Measurements from ENCODE around the gene MADD.
"Not testable (repeated sequence)": the region's sequence is repeated elsewhere in the genome, so short reads cannot be mapped to it uniquely, and the experiment has no call there.

MADD gene

DNA sequence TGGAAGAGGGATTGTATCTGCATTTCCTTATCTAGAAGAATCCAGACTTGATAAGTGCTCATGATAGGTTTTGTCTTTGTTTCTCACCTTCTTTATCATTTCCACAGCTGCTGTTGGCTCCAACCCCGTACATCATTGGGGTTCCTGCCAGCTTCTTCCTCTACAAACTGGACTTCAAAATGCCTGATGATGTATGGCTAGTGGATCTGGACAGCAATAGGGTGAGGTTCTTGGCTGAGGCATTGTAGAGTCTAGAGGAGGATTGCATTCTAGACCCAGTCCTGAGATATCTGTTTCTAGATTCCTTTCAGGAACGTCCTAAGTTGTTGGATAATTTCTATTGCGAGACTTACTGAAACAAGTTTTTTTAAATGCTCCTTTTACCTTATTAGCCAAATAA, 8.1 kb downstream of the MADD start:
- DNase-seq: no peak

GRCh38 chr11:47278769-47279168, 8.8 kb downstream of the MADD start:
- DNase-seq: no peak

- no peak for DNase-seq
These were observed 10.2 kb downstream of the MADD start for GRCh38 chr11:47280099-47280498.

- DNase-seq: no peak
These were observed 10.9 kb downstream of the MADD start for GRCh38 chr11:47280860-47281259.

GRCh38 chr11:47282462-47282861, 12.5 kb downstream of the MADD start:
- no peak for DNase-seq

DNA sequence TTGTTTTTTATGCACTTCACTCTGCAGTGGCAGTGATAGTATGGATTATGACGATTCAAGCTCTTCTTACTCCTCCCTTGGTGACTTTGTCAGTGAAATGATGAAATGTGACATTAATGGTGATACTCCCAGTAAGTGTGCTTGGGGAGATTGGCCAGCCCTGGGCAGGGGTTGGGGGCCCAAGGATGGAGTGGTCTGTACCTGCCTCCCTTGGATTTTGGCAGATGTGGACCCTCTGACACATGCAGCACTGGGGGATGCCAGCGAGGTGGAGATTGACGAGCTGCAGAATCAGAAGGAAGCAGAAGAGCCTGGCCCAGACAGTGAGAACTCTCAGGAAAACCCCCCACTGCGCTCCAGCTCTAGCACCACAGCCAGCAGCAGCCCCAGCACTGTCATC, 14.2 kb downstream of the MADD start:
- no peak for DNase-seq

DNA sequence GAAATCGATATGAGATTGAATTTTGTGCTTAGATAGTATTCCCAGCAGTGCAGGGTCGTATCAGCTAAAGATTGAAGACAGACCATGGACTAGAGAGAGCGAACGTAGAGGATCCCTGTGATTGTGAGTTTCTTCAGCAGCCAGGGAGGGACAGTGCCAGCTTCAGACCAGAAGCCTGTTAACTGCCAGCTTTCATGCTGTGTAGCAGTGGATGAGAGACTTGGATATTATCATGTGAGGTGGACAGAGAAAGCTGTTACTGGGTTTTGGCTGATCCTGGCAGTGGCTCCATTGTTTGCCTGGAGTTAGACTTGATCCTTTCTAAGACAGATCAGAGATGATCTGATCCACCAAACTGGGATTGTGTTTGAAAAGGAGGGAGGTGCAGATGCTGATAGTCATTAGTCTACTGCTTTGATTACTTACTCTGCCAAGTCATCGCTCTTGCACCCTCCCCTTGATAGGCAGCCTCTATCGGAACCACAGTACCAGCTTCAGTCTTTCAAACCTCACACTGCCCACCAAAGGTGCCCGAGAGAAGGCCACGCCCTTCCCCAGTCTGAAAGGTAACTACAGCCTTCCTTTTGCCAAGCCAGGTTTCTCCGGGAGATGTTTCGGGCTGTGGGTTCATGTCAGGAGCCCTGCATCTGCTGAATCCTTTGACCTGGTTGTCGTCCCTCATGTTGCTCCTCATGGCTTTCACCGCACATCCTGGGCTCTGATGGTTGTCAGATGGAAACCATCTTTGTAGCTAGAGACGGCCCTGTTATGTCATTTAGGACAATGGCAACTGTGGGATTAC, 16.2 kb downstream of the MADD start:
- DNase-seq: no peak

GRCh38 chr11:47288066-47288465, 18.1 kb downstream of the MADD start:
- no peak for DNase-seq

DNA sequence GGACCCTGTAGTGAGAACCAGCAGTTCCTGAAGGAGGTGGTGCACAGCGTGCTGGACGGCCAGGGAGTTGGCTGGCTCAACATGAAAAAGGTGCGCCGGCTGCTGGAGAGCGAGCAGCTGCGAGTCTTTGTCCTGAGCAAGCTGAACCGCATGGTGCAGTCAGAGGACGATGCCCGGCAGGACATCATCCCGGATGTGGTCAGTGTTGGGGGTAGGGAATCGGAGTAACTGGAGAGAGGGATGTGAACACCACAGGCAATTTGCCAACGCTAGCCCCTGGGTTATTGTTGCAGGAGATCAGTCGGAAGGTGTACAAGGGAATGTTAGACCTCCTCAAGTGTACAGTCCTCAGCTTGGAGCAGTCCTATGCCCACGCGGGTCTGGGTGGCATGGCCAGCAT, 19.9 kb downstream of the MADD start:
- no peak for DNase-seq

GRCh38 chr11:47295385-47295784, 25.5 kb downstream of the MADD start:
- no peak for DNase-seq

DNA sequence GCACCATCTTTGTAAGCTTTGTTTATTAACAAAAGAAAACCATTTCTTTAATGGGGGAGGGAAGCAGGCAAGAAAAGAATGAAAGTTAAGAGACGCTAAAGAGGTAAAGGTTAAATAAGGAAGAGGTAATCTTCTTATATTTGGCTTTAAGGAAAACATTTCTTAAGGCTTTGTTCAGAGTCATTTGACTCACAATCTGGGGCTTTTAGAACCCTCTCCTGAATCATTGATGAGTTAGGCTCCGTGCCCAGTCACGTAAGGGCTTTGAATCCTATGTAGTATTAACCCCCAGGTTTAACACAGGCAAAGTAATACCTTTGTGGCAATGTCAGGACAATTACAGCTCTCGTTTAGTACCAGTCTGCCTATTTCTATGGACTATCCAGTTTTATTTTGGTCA, 26.1 kb downstream of the MADD start:
- no peak for DNase-seq

- DNase-seq: no peak
These were observed 29.1 kb downstream of the MADD start for GRCh38 chr11:47299078-47299477.

DNA sequence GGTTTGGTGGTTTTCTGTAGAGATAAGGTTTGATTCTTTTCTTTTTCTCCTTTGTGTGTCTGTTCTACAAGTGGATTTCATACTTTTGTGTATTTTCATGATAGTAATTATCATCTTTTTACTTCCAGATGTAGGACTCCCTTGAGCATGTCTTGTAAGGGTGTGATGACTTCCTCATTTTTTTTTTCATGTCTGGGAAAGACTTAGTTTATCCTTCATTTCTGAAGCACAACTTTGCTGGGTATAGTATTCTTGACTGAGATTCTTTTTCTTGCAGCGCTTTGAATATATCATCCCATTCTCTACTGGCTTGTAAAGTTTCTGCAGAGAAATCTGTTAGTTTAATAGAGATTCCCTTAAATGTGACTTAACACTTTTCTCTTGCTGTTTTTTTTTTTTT, 32.9 kb downstream of the MADD start:
- DNase-seq: no peak

DNA sequence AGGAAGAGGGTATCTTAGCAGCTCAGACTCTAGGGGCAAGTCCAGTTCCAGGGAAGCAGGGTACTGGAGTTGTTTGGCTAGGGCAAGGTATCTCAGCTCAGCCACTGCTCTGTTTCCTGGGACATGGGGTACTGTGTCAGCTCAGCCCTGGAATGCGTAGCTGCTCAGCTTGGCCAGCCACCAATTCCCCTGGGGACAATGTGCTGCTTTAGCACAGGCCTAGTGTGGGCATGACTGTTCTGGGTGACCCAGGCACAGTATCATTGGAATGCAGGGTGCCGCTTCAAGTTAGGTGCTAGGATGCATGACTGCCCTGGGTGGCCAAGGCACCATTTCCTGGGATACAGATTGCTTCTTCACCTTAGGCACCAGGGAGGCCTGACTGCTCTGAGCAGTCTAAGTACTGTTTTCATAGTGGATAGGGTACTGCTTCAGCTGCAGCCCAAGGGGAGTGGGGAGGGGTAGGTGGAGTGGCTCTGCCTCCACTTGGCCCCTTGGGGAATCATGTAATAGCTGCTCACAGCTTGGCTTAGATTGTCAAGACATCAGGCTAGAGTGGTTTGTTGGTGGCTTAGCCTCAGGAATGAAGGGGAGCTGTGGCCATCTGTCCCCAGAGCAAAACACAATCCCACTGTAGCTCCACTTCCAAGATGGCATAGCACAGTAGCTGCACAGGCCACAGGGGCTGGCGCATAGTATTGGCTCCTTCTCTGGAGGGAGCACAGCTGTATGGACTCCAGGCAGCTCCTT, 36.0 kb downstream of the MADD start:
- DNase-seq: no peak

DNA sequence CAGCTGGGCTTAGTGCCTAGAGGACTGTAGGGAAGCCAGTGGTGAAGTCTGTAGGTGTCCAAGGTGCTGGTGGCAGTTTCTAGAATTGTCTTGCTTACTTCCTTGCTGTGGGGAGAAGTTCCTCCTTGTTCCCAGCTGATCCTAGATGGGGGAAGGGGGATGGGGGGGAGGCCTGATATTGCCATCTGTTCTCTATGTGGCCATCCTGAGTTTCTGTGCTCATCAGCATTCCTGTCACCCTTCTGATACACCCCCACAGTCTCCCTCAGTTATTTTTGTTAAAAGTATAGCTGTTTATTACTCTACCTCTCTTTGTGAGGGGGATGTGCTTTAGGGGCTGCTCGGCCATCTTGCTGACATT, 36.5 kb downstream of the MADD start:
- no peak for DNase-seq

GRCh38 chr11:47308050-47308823, 38.3 kb downstream of the MADD start:
- DNase-seq: no peak

- peak; percentile 21 for DNase-seq
These were observed 45.1 kb downstream of the MADD start for GRCh38 chr11:47314992-47315391.

GRCh38 chr11:47316501-47316900, 46.6 kb downstream of the MADD start:
- not testable (repeated sequence) for DNase-seq

DNA sequence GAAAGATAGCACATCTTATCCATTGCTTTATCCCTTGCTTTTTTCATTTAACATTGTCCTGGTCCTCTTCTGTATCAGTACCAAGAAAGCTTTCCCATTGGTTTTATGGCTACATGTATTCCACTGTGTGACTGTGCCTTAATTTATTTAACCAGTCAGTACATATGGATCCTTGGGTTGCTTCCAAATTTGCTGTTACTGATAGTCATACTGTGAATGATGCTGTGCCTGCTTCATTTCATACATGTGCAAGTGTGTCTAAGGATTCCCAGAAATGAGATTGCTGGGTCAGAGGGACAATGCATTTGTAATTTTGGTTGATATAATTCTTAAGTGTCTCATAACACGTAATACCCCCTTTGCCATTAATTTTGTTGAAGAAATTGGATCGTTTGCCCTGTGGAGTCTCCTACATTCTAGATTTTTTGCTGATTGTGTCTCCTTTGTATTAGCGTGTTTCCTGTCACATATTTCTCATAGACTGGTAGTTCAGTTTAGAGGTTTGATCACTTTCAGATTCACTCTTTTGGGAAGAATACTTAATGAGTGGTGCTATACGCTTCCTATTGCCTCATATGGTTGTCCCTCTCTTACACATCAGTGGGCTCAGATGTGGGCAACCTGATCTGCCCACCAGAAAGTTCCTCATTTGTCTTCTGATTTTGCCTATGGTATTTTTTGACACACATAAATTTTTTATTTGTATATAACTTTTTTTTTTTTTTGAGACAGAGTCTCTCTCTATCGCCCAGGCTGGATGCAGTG, 47.3 kb downstream of the MADD start:
- no peak for DNase-seq

DNA sequence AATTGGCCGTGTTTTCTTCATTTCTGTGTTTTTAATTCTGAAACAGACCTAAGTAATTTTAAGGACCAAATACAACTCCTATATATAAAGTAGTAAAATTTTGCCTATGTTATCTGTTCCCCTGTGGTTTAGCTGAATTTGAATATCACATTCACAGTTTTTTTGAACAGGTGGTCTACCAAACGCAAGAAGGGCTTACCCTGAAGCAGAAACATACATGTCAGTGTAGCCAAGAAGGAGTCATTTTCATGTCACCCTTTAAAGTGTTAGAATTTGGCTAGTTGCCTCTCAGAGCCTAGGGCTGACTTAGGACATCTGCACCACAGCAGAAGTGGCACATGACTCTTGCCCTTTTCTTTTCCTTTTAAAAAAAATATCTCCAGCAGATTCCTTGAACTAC, 48.2 kb downstream of the MADD start:
- no peak for DNase-seq

- no peak for DNase-seq
These were observed 54.6 kb downstream of the MADD start for GRCh38 chr11:47324520-47324919.

DNA sequence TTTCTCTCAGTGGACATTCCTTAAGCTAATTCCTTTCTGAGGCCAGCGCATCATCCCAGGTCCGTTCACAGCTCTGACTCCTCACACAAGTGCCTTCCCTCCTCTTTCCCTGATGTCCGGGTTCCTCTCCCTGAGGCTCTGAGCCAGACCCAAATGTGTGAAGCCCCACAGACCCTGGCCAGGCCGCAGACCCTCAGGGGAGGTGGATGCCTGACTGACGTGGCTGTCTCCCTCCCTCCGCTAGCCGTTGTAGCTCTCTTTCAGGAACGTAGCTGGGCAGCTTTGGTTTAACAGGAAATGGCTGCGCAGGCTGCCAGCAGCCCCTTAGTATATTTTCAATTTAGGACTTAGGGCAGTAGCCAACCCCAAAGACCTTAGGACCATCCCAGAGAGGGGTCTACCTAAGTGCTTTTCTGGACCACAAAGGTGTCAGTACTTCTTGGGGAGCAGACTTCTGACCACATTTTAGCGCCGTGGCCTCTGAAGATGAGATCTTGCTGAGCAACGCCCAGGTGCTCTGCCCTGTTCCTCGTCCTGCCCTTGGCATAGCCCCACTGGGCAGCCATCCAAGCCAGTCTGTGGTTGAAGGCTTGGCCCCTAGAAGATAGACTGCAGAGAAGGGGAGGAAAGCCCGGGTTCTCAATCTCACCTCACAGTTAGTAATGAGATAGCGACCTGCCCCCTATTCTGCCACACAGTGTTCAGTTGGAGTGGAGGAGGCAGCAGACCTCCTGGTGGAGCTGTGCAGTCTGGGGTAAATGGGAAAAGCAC, 55.5 kb downstream of the MADD start:
- no peak for DNase-seq

Data from fibroblast of upper back skin (primary cell).